B cell (primary cell): ENCODE results near the gene TAF4.

Experiments
- EZH2 ChIP-seq: IDR thresholded peaks from 2 replicates; pipeline ENCODE4 v1.6.1; 2012; ENCODE audit warnings: borderline replicate concordance, low read depth, mild to moderate bottlenecking, moderate library complexity, low read length; ENCODE audit not compliant: insufficient read depth, poor library complexity, severe bottlenecking
- TF ChIP-seq, protein P1 (sequence below): fragments of 200-600 bp; IDR thresholded peaks from one replicate; pipeline ENCODE4 v1.8.0; 2022; ENCODE audit warnings: antibody characterized with exemption, mild to moderate bottlenecking

DNA sequence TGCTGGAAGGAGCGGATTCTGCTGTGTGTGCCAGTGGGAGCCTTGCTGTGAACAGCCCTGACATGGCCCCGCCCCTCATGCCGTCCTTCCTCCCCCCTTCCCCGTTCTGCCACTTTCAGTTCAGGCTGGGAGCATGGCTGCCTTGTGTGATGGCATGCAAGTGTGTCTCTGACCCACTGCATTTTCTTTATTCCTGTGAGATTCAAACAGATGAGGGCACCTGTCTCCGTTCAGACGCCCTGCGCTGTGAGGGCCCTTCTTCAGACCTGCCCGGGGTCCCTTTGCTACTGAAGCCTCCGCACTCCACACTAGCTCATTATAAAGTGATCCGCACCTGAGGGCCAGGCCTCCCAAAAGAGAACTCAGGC lies 88.3 kb downstream of the TAF4 start:
- TF ChIP-seq, protein P1, sequence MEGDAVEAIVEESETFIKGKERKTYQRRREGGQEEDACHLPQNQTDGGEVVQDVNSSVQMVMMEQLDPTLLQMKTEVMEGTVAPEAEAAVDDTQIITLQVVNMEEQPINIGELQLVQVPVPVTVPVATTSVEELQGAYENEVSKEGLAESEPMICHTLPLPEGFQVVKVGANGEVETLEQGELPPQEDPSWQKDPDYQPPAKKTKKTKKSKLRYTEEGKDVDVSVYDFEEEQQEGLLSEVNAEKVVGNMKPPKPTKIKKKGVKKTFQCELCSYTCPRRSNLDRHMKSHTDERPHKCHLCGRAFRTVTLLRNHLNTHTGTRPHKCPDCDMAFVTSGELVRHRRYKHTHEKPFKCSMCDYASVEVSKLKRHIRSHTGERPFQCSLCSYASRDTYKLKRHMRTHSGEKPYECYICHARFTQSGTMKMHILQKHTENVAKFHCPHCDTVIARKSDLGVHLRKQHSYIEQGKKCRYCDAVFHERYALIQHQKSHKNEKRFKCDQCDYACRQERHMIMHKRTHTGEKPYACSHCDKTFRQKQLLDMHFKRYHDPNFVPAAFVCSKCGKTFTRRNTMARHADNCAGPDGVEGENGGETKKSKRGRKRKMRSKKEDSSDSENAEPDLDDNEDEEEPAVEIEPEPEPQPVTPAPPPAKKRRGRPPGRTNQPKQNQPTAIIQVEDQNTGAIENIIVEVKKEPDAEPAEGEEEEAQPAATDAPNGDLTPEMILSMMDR: no peak
- TF ChIP-seq EZH2: no peak
